Natural killer cell (primary cell): ENCODE measurements around the gene AGBL4. TPM values are rescaled to one million over a fixed set of nuclear protein-coding genes. Genes with fewer than 3 reads are reported as not detected.

ENCODE experiments used
- ATAC-seq, 3 donors: fragments of 150-1000 bp in 2 of 3; fragments of 200-7000 bp in 1 of 3; cut with Tn5 transposase; 1 replicate in 1 of 3; 2 replicates in 2 of 3; pipeline ENCODE4 v1.10.0; 2021; ENCODE audit warnings: mild to moderate bottlenecking in 2 of 3, moderate library complexity in 2 of 3
- DNase-seq, 2 donors: peaks; one replicate each; pipeline versions ENCODE4 v3.0.0 to v3.0.0-alpha.2; 2013 to 2021; ENCODE audit warnings: mixed read lengths in 1 of 2
- H3K27ac ChIP-seq: one replicate; pipeline ENCODE4 v1.5.1; 2013; ENCODE audit warnings: mild to moderate bottlenecking, low read length
- H3K27me3 ChIP-seq: one replicate; pipeline ENCODE4 v1.6.1; 2013; ENCODE audit warnings: low read length; ENCODE audit not compliant: control insufficient read depth, insufficient read depth
- H3K36me3 ChIP-seq: one replicate; pipeline ENCODE4 v1.6.1; 2013; ENCODE audit warnings: low read length; ENCODE audit not compliant: control insufficient read depth, insufficient read depth
- H3K4me1 ChIP-seq: one replicate; pipeline ENCODE4 v1.6.1; 2013; ENCODE audit warnings: low read length; ENCODE audit not compliant: control insufficient read depth, insufficient read depth
- H3K4me3 ChIP-seq: one replicate; pipeline ENCODE4 v1.5.1; 2013; ENCODE audit warnings: low read length
- H3K9me3 ChIP-seq: one replicate; pipeline ENCODE4 v1.6.1; 2013; ENCODE audit warnings: low read length; ENCODE audit not compliant: control insufficient read depth, insufficient read depth
- H3K27ac Mint-ChIP-seq, 2 donors: one replicate each; pipeline ENCODE4 v1.8.0; 2022; ENCODE audit warnings: mild to moderate bottlenecking in 2 of 2, mixed read lengths in 2 of 2, moderate library complexity in 1 of 2
- H3K27me3 Mint-ChIP-seq, 2 donors: one replicate each; pipeline ENCODE4 v1.8.0; 2022; ENCODE audit warnings: low read depth in 2 of 2, mixed read lengths in 2 of 2
- H3K36me3 Mint-ChIP-seq: one replicate; pipeline ENCODE4 v1.8.0; 2022; ENCODE audit warnings: mixed read lengths
- H3K4me1 Mint-ChIP-seq, 2 donors: one replicate each; pipeline ENCODE4 v1.8.0; 2022; ENCODE audit warnings: mixed read lengths in 2 of 2
- H3K4me3 Mint-ChIP-seq: one replicate; pipeline ENCODE4 v1.8.0; 2022; ENCODE audit warnings: mild to moderate bottlenecking, moderate library complexity, mixed read lengths
- H3K9me3 Mint-ChIP-seq, 2 donors: one replicate each; pipeline ENCODE4 v1.8.0; 2022; ENCODE audit warnings: mixed read lengths in 2 of 2
- CTCF ChIP-seq: fragments of 200-600 bp; IDR thresholded peaks from one replicate; pipeline ENCODE4 v1.8.0; 2022; ENCODE audit warnings: antibody characterized with exemption
- WGBS: methylation state at CpG from one replicate; pipeline ENCODE4 v1.1.7; 2013; ENCODE audit warnings: missing lambda C conversion rate; ENCODE audit not compliant: insufficient coverage; 5-methylcytosine and 5-hydroxymethylcytosine counted together
- intact Hi-C: fragments of 100-400 bp; cut with micrococcal nuclease; formaldehyde crosslinking; loops from one replicate; pipeline ENCODE4 v1.14.2; 2022
- total RNA-seq, 4 donors: library from RNA; stranded (reverse); fragments of 120-200 nt in 1 of 4; gene quantifications; one replicate each; pipeline versions ENCODE4 v1.2.3 to v1.2.4, GENCODE V29; 2013 to 2022

The AGBL4 gene
- total RNA-seq, 3 donors from 2014 or later (not counting 1 experiment from before 2014, with no cell fraction given): not detected

GRCh38 chr1:49694251-49694827 lies 329.4 kb downstream of the AGBL4 start:
- no peak overlapping the region for H3K4me3 Mint-ChIP-seq
- Histone ChIP-seq H3K9me3 (no peaks in the 10 kb centered on the region), H3K27me3 (no peaks in the 10 kb centered on the region), H3K27ac (no peak overlapping the region), H3K36me3 (no peaks in the 10 kb centered on the region), H3K4me3 (no peak overlapping the region), H3K4me1 (no peaks in the 10 kb centered on the region)
- no peaks in the 10 kb centered on the region for H3K4me1 Mint-ChIP-seq
- no peak for ATAC-seq
- 67% methylated on average over 1 of the region's 4 CpGs for WGBS
- no peak for DNase-seq
- TF ChIP-seq CTCF: no peak
- H3K27ac Mint-ChIP-seq: no peak overlapping the region
- no peaks in the 10 kb centered on the region for H3K27me3 Mint-ChIP-seq
- peaks cover 3 to 12% of the 10 kb centered on the region in 2 donors for H3K9me3 Mint-ChIP-seq
- intact Hi-C loops: no loop called here
- H3K36me3 Mint-ChIP-seq: no peaks in the 10 kb centered on the region

GRCh38 chr1:49686107-49686506 lies 337.6 kb downstream of the AGBL4 start:
- no peaks in the 10 kb centered on the region for H3K36me3 ChIP-seq
- H3K4me3 ChIP-seq: no peak overlapping the region
- H3K27me3 ChIP-seq: no peaks in the 10 kb centered on the region
- WGBS: 67% methylated on average over 3 of the region's 3 CpGs
- Mint-ChIP-seq H3K27me3 (no peaks in the 10 kb centered on the region), H3K4me3 (no peak overlapping the region), H3K36me3 (no peaks in the 10 kb centered on the region), H3K4me1 (no peaks in the 10 kb centered on the region), H3K9me3 (peaks cover 5 to 9% of the 10 kb centered on the region in 2 donors), H3K27ac (no peak overlapping the region)
- H3K27ac ChIP-seq: no peak overlapping the region
- no peaks in the 10 kb centered on the region for H3K4me1 ChIP-seq
- intact Hi-C loops: no loop called here
- no peaks in the 10 kb centered on the region for H3K9me3 ChIP-seq
- ATAC-seq (no peak), DNase-seq (no peak)
- TF ChIP-seq CTCF: no peak

GRCh38 chr1:49677706-49678105 lies 346.0 kb downstream of the AGBL4 start:
- H3K27me3 ChIP-seq: no peaks in the 10 kb centered on the region
- no peaks in the 10 kb centered on the region for H3K4me1 ChIP-seq
- WGBS: 100% methylated on average over 1 of the region's 2 CpGs
- H3K27ac ChIP-seq: no peak overlapping the region
- no peak for DNase-seq
- Mint-ChIP-seq H3K4me1 (no peaks in the 10 kb centered on the region), H3K4me3 (no peak overlapping the region), H3K27me3 (no peaks in the 10 kb centered on the region), H3K27ac (no peak overlapping the region), H3K36me3 (no peaks in the 10 kb centered on the region), H3K9me3 (peaks cover 13 to 15% of the 10 kb centered on the region in 2 donors)
- H3K4me3 ChIP-seq: no peak overlapping the region
- ATAC-seq: no peak
- TF ChIP-seq CTCF: no peak
- no peaks in the 10 kb centered on the region for H3K36me3 ChIP-seq
- no peaks in the 10 kb centered on the region for H3K9me3 ChIP-seq
- intact Hi-C loops: no loop called here

- Mint-ChIP-seq H3K36me3 (no peaks in the 10 kb centered on the region), H3K4me1 (no peaks in the 10 kb centered on the region), H3K27ac (no peak overlapping the region), H3K4me3 (no peak overlapping the region), H3K9me3 (peaks cover 2 to 12% of the 10 kb centered on the region in 2 donors), H3K27me3 (no peaks in the 10 kb centered on the region)
- no peak for DNase-seq
- TF ChIP-seq CTCF: no peak
- Histone ChIP-seq H3K4me3 (no peak overlapping the region), H3K36me3 (no peaks in the 10 kb centered on the region), H3K27ac (no peak overlapping the region), H3K4me1 (no peaks in the 10 kb centered on the region), H3K27me3 (no peaks in the 10 kb centered on the region), H3K9me3 (peaks cover 6% of the 10 kb centered on the region)
- ATAC-seq: no peak
- 100% methylated on average over 2 of the region's 3 CpGs for WGBS
- intact Hi-C loops: no loop called here
Measured at GRCh38 chr1:49651136-49651535, 372.6 kb downstream of the AGBL4 start.
